CD14-positive monocyte (primary cell): ENCODE results near the gene KCNS1. TPM values are rescaled to one million over a fixed set of nuclear protein-coding genes. Genes with fewer than 3 reads are reported as not detected.

Experiments
- DNase-seq, 3 donors: peaks; one replicate each; pipeline ENCODE4 v3.0.0-alpha.2; 2011 to 2022
- H2AFZ ChIP-seq: 2 replicates; pipeline ENCODE4 v1.6.0; 2012; ENCODE audit warnings: mild to moderate bottlenecking, low read depth, low read length, inconsistent platforms; ENCODE audit not compliant: insufficient read depth, poor library complexity, severe bottlenecking
- H3K27ac ChIP-seq, 2 donors: 1 replicate in 1 of 2; 2 replicates in 1 of 2; pipeline ENCODE4 v1.5.1; 2012 to 2013; ENCODE audit warnings: low read length in 2 of 2, control low read depth in 1 of 2, inconsistent platforms in 1 of 2, low read depth in 1 of 2, mild to moderate bottlenecking in 1 of 2
- H3K27me3 ChIP-seq, 2 donors: one replicate each; pipeline versions ENCODE4 v1.6.0 to v1.6.1; 2011 to 2013; ENCODE audit warnings: low read length in 2 of 2; ENCODE audit not compliant: control insufficient read depth in 2 of 2, insufficient read depth in 2 of 2
- H3K36me3 ChIP-seq, 2 donors: replicated peaks in 1 of 2; 1 replicate in 1 of 2; 2 replicates in 1 of 2; pipeline versions ENCODE4 v1.5.1 to v1.6.1; 2012 to 2013; ENCODE audit warnings: low read length in 2 of 2, control low read depth in 1 of 2, inconsistent platforms in 1 of 2, mild to moderate bottlenecking in 1 of 2; ENCODE audit not compliant: insufficient read depth in 2 of 2, control insufficient read depth in 1 of 2
- H3K4me1 ChIP-seq, 2 donors: 1 replicate in 1 of 2; 2 replicates in 1 of 2; pipeline versions ENCODE4 v1.5.1 to v1.6.1; 2012 to 2013; ENCODE audit warnings: low read length in 2 of 2, control low read depth in 1 of 2, inconsistent platforms in 1 of 2, mild to moderate bottlenecking in 1 of 2, moderate library complexity in 1 of 2; ENCODE audit not compliant: insufficient read depth in 2 of 2, control insufficient read depth in 1 of 2
- H3K4me2 ChIP-seq: replicated peaks from 2 replicates; pipeline ENCODE3; 2012; ENCODE audit warnings: low read length, moderate library complexity, mild to moderate bottlenecking; ENCODE audit not compliant: poor library complexity, severe bottlenecking; ENCODE audit errors: extremely low read depth
- H3K4me3 ChIP-seq, 3 experiments: fragments of 200-600 bp in 1 of 3; sonication (generic) in 1 of 3; replicated peaks in 1 of 3; 1 replicate in 2 of 3; 2 replicates in 1 of 3; pipeline ENCODE4 v1.5.1; 2011 to 2013; ENCODE audit warnings: low read length in 3 of 3, mild to moderate bottlenecking in 3 of 3, control low read depth in 2 of 3, low read depth in 2 of 3, inconsistent platforms in 1 of 3, moderate library complexity in 1 of 3
- H3K79me2 ChIP-seq: 2 replicates; pipeline ENCODE4 v1.6.0; 2012; ENCODE audit warnings: mild to moderate bottlenecking, control low read depth, inconsistent platforms, low read length, moderate library complexity; ENCODE audit not compliant: insufficient read depth
- H3K9ac ChIP-seq: 2 replicates; pipeline ENCODE4 v1.6.0; 2017; ENCODE audit warnings: low read length, mild to moderate bottlenecking; ENCODE audit not compliant: insufficient read depth, poor library complexity, severe bottlenecking
- H3K9me3 ChIP-seq, 2 donors: replicated peaks in 1 of 2; 1 replicate in 1 of 2; 2 replicates in 1 of 2; pipeline versions ENCODE4 v1.5.1 to v1.6.1; 2012 to 2013; ENCODE audit warnings: low read length in 2 of 2, control low read depth in 1 of 2; ENCODE audit not compliant: control insufficient read depth in 1 of 2, insufficient read depth in 1 of 2
- H4K20me1 ChIP-seq: 2 replicates; pipeline ENCODE4 v1.6.0; 2012; ENCODE audit warnings: mild to moderate bottlenecking, low read length, control low read depth, moderate library complexity; ENCODE audit not compliant: insufficient read depth
- H3K27ac Mint-ChIP-seq, 7 donors: one replicate each; pipeline ENCODE4 v1.8.0; 2020; ENCODE audit warnings: mild to moderate bottlenecking in 7 of 7, mixed read lengths in 7 of 7, moderate library complexity in 6 of 7, inconsistent platforms in 2 of 7
- H3K27me3 Mint-ChIP-seq, 3 donors: one replicate each; pipeline ENCODE4 v1.8.0; 2021 to 2022; ENCODE audit warnings: low read depth in 3 of 3, mild to moderate bottlenecking in 3 of 3, mixed read lengths in 3 of 3, moderate library complexity in 3 of 3, inconsistent platforms in 1 of 3
- H3K36me3 Mint-ChIP-seq, 2 donors: one replicate each; pipeline ENCODE4 v1.8.0; 2020; ENCODE audit warnings: mixed read lengths in 2 of 2, inconsistent platforms in 1 of 2, mild to moderate bottlenecking in 1 of 2
- H3K4me1 Mint-ChIP-seq: one replicate; pipeline ENCODE4 v1.8.0; 2020; ENCODE audit warnings: mild to moderate bottlenecking, mixed read lengths
- H3K4me3 Mint-ChIP-seq, 2 donors: one replicate each; pipeline ENCODE4 v1.8.0; 2020; ENCODE audit warnings: mild to moderate bottlenecking in 2 of 2, mixed read lengths in 2 of 2, moderate library complexity in 1 of 2
- H3K9me3 Mint-ChIP-seq, 7 donors: one replicate each; pipeline ENCODE4 v1.8.0; 2020 to 2022; ENCODE audit warnings: mixed read lengths in 7 of 7, mild to moderate bottlenecking in 6 of 7, moderate library complexity in 6 of 7, inconsistent platforms in 2 of 7
- CTCF ChIP-seq: fragments of 200-600 bp; IDR thresholded peaks from one replicate; pipeline ENCODE4 v1.8.0; 2022; ENCODE audit warnings: antibody characterized with exemption, mild to moderate bottlenecking
- WGBS: methylation state at CpG from one replicate; pipeline ENCODE4 v1.1.5; 2013; ENCODE audit warnings: missing lambda C conversion rate; ENCODE audit not compliant: insufficient coverage; 5-methylcytosine and 5-hydroxymethylcytosine counted together
- intact Hi-C, 2 donors: fragments of 100-400 bp; cut with micrococcal nuclease; formaldehyde crosslinking; loops; one replicate each; pipeline versions ENCODE4 v1.15.0 to v1.15.1; 2023
- polyA plus RNA-seq, 3 donors: library from polyadenylated mRNA; depleted of rRNA in 1 of 3; unstranded in 2 of 3; stranded (reverse) in 1 of 3; fragments of 300-500 nt in 2 of 3; fragments of >200 nt in 1 of 3; fragmentation: Illumina TruSeq in 2 of 3; gene quantifications; 1 replicate in 2 of 3; 2 replicates in 1 of 3; pipeline ENCODE4 v1.2.3, GENCODE V29; 2012 to 2021

The KCNS1 gene
- polyA plus RNA-seq, 3 donors, result 0.23 TPM; not detected in 2

- H3K9me3 Mint-ChIP-seq, result no peaks in the 10 kb centered on the region
- intact Hi-C loops, result no loop called here
- no peak for TF ChIP-seq CTCF
- Histone ChIP-seq H3K36me3 (no peaks in the 10 kb centered on the region), H3K4me2 (no peak overlapping the region), H3K4me1 (no peaks in the 10 kb centered on the region), H3K79me2 (no peaks in the 10 kb centered on the region), H3K9me3 (no peaks in the 10 kb centered on the region), H3K4me3 (no peak overlapping the region), H4K20me1 (no peaks in the 10 kb centered on the region), H2AFZ (no peak overlapping the region), H3K27ac (no peak overlapping the region), H3K27me3 (peaks cover 0 to 3% of the 10 kb centered on the region in 2 donors), H3K9ac (no peak overlapping the region)
- WGBS, result no CpG with 5 or more reads among the region's 4 CpGs
- no peak for DNase-seq
- H3K36me3 Mint-ChIP-seq, result no peaks in the 10 kb centered on the region
- H3K27me3 Mint-ChIP-seq, result peaks cover 11 to 30% (median 16%) of the 10 kb centered on the region in 3 donors
- no peaks in the 10 kb centered on the region for H3K4me1 Mint-ChIP-seq
- H3K4me3 Mint-ChIP-seq, result no peak overlapping the region
- no peak overlapping the region for H3K27ac Mint-ChIP-seq
Observed at GRCh38 chr20:45115829-45116228, 14.9 kb upstream of the KCNS1 start.

- intact Hi-C loops, result no loop called here
- no peak overlapping the region for H3K4me2 ChIP-seq
- WGBS, result 83% methylated on average over 3 of the region's 3 CpGs
Observed at GRCh38 chr20:45115386-45115774, 14.5 kb upstream of the KCNS1 start.

More at GRCh38 chr20:45115386-45115774, 14.5 kb upstream of the KCNS1 start:
- Histone ChIP-seq H3K4me1 (no peaks in the 10 kb centered on the region), H3K27ac (no peak overlapping the region), H3K4me3 (no peak overlapping the region), H3K36me3 (no peaks in the 10 kb centered on the region), H3K27me3 (peaks cover 0 to 3% of the 10 kb centered on the region in 2 donors), H3K9ac (no peak overlapping the region), H3K79me2 (no peaks in the 10 kb centered on the region), H2AFZ (no peak overlapping the region), H3K9me3 (no peaks in the 10 kb centered on the region), H4K20me1 (no peaks in the 10 kb centered on the region)
- no peaks in the 10 kb centered on the region for H3K9me3 Mint-ChIP-seq
- no peaks in the 10 kb centered on the region for H3K36me3 Mint-ChIP-seq
- peaks cover 11 to 30% (median 16%) of the 10 kb centered on the region in 3 donors for H3K27me3 Mint-ChIP-seq
- no peak overlapping the region for H3K4me3 Mint-ChIP-seq
- no peak for TF ChIP-seq CTCF
- H3K27ac Mint-ChIP-seq, result no peak overlapping the region
- DNase-seq, result no peak
- H3K4me1 Mint-ChIP-seq, result no peaks in the 10 kb centered on the region
